CD14-positive monocyte (primary cell): Measurements from ENCODE around the gene CDH6. TPM values are rescaled to one million over a fixed set of nuclear protein-coding genes. Genes with fewer than 3 reads are reported as not detected.

ENCODE experiments used
- DNase-seq, 3 donors: peaks; one replicate each; pipeline ENCODE4 v3.0.0-alpha.2; 2011 to 2022
- H2AFZ ChIP-seq: 2 replicates; pipeline ENCODE4 v1.6.0; 2012; ENCODE audit warnings: mild to moderate bottlenecking, low read depth, low read length, inconsistent platforms; ENCODE audit not compliant: insufficient read depth, poor library complexity, severe bottlenecking
- H3K27ac ChIP-seq, 2 donors: 1 replicate in 1 of 2; 2 replicates in 1 of 2; pipeline ENCODE4 v1.5.1; 2012 to 2013; ENCODE audit warnings: low read length in 2 of 2, control low read depth in 1 of 2, inconsistent platforms in 1 of 2, low read depth in 1 of 2, mild to moderate bottlenecking in 1 of 2
- H3K27me3 ChIP-seq, 2 donors: one replicate each; pipeline versions ENCODE4 v1.6.0 to v1.6.1; 2011 to 2013; ENCODE audit warnings: low read length in 2 of 2; ENCODE audit not compliant: control insufficient read depth in 2 of 2, insufficient read depth in 2 of 2
- H3K36me3 ChIP-seq, 2 donors: replicated peaks in 1 of 2; 1 replicate in 1 of 2; 2 replicates in 1 of 2; pipeline versions ENCODE4 v1.5.1 to v1.6.1; 2012 to 2013; ENCODE audit warnings: low read length in 2 of 2, control low read depth in 1 of 2, inconsistent platforms in 1 of 2, mild to moderate bottlenecking in 1 of 2; ENCODE audit not compliant: insufficient read depth in 2 of 2, control insufficient read depth in 1 of 2
- H3K4me1 ChIP-seq, 2 donors: 1 replicate in 1 of 2; 2 replicates in 1 of 2; pipeline versions ENCODE4 v1.5.1 to v1.6.1; 2012 to 2013; ENCODE audit warnings: low read length in 2 of 2, control low read depth in 1 of 2, inconsistent platforms in 1 of 2, mild to moderate bottlenecking in 1 of 2, moderate library complexity in 1 of 2; ENCODE audit not compliant: insufficient read depth in 2 of 2, control insufficient read depth in 1 of 2
- H3K4me2 ChIP-seq: replicated peaks from 2 replicates; pipeline ENCODE3; 2012; ENCODE audit warnings: low read length, moderate library complexity, mild to moderate bottlenecking; ENCODE audit not compliant: poor library complexity, severe bottlenecking; ENCODE audit errors: extremely low read depth
- H3K4me3 ChIP-seq, 3 experiments: fragments of 200-600 bp in 1 of 3; sonication (generic) in 1 of 3; replicated peaks in 1 of 3; 1 replicate in 2 of 3; 2 replicates in 1 of 3; pipeline ENCODE4 v1.5.1; 2011 to 2013; ENCODE audit warnings: low read length in 3 of 3, mild to moderate bottlenecking in 3 of 3, control low read depth in 2 of 3, low read depth in 2 of 3, inconsistent platforms in 1 of 3, moderate library complexity in 1 of 3
- H3K79me2 ChIP-seq: 2 replicates; pipeline ENCODE4 v1.6.0; 2012; ENCODE audit warnings: mild to moderate bottlenecking, control low read depth, inconsistent platforms, low read length, moderate library complexity; ENCODE audit not compliant: insufficient read depth
- H3K9ac ChIP-seq: 2 replicates; pipeline ENCODE4 v1.6.0; 2017; ENCODE audit warnings: low read length, mild to moderate bottlenecking; ENCODE audit not compliant: insufficient read depth, poor library complexity, severe bottlenecking
- H3K9me3 ChIP-seq, 2 donors: replicated peaks in 1 of 2; 1 replicate in 1 of 2; 2 replicates in 1 of 2; pipeline versions ENCODE4 v1.5.1 to v1.6.1; 2012 to 2013; ENCODE audit warnings: low read length in 2 of 2, control low read depth in 1 of 2; ENCODE audit not compliant: control insufficient read depth in 1 of 2, insufficient read depth in 1 of 2
- H4K20me1 ChIP-seq: 2 replicates; pipeline ENCODE4 v1.6.0; 2012; ENCODE audit warnings: mild to moderate bottlenecking, low read length, control low read depth, moderate library complexity; ENCODE audit not compliant: insufficient read depth
- H3K27ac Mint-ChIP-seq, 7 donors: one replicate each; pipeline ENCODE4 v1.8.0; 2020; ENCODE audit warnings: mild to moderate bottlenecking in 7 of 7, mixed read lengths in 7 of 7, moderate library complexity in 6 of 7, inconsistent platforms in 2 of 7
- H3K27me3 Mint-ChIP-seq, 3 donors: one replicate each; pipeline ENCODE4 v1.8.0; 2021 to 2022; ENCODE audit warnings: low read depth in 3 of 3, mild to moderate bottlenecking in 3 of 3, mixed read lengths in 3 of 3, moderate library complexity in 3 of 3, inconsistent platforms in 1 of 3
- H3K36me3 Mint-ChIP-seq, 2 donors: one replicate each; pipeline ENCODE4 v1.8.0; 2020; ENCODE audit warnings: mixed read lengths in 2 of 2, inconsistent platforms in 1 of 2, mild to moderate bottlenecking in 1 of 2
- H3K4me1 Mint-ChIP-seq: one replicate; pipeline ENCODE4 v1.8.0; 2020; ENCODE audit warnings: mild to moderate bottlenecking, mixed read lengths
- H3K4me3 Mint-ChIP-seq, 2 donors: one replicate each; pipeline ENCODE4 v1.8.0; 2020; ENCODE audit warnings: mild to moderate bottlenecking in 2 of 2, mixed read lengths in 2 of 2, moderate library complexity in 1 of 2
- H3K9me3 Mint-ChIP-seq, 7 donors: one replicate each; pipeline ENCODE4 v1.8.0; 2020 to 2022; ENCODE audit warnings: mixed read lengths in 7 of 7, mild to moderate bottlenecking in 6 of 7, moderate library complexity in 6 of 7, inconsistent platforms in 2 of 7
- WGBS: methylation state at CpG from one replicate; pipeline ENCODE4 v1.1.5; 2013; ENCODE audit warnings: missing lambda C conversion rate; ENCODE audit not compliant: insufficient coverage; 5-methylcytosine and 5-hydroxymethylcytosine counted together
- intact Hi-C, 2 donors: fragments of 100-400 bp; cut with micrococcal nuclease; formaldehyde crosslinking; loops; one replicate each; pipeline versions ENCODE4 v1.15.0 to v1.15.1; 2023
- polyA plus RNA-seq, 3 donors: library from polyadenylated mRNA; depleted of rRNA in 1 of 3; unstranded in 2 of 3; stranded (reverse) in 1 of 3; fragments of 300-500 nt in 2 of 3; fragments of >200 nt in 1 of 3; fragmentation: Illumina TruSeq in 2 of 3; gene quantifications; 1 replicate in 2 of 3; 2 replicates in 1 of 3; pipeline ENCODE4 v1.2.3, GENCODE V29; 2012 to 2021
- TF ChIP-seq, protein P1 (sequence below): fragments of 200-600 bp; IDR thresholded peaks from one replicate; pipeline ENCODE4 v1.8.0; 2022; ENCODE audit warnings: antibody characterized with exemption, mild to moderate bottlenecking

The CDH6 gene
- polyA plus RNA-seq, 3 donors, result not detected

DNA sequence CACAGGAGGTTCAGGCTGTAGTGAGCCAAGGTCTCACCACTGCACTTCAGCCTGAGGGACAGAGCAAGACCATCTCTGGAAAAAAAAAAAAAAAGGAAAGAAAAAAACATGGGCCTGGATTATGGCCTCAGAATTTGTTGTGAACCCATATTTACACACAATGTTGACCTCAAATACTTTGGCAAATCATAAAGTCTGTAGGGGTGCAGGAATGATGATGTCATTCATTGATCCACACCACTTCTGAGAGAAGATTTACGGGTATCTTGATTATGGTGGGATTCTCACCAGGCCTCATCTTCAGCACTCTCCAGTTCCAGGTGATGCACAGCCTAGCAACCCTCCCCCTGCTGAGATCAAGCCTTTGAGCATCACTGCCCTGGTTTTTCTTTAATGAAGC lies 156.9 kb downstream of the CDH6 start:
- WGBS, result no CpG with 5 or more reads among the region's 1 CpG
- Histone ChIP-seq H3K36me3 (no peaks in the 10 kb centered on the region), H3K4me3 (no peak overlapping the region), H2AFZ (no peak overlapping the region), H3K27ac (no peak overlapping the region), H3K27me3 (no peaks in the 10 kb centered on the region), H4K20me1 (no peaks in the 10 kb centered on the region), H3K9ac (no peak overlapping the region), H3K79me2 (no peaks in the 10 kb centered on the region), H3K4me1 (no peaks in the 10 kb centered on the region), H3K9me3 (peaks cover 0 to 7% of the 10 kb centered on the region in 2 donors), H3K4me2 (no peak overlapping the region)
- Mint-ChIP-seq H3K9me3 (peaks cover 0 to 30% (median 13%) of the 10 kb centered on the region in 7 donors), H3K27ac (no peak overlapping the region), H3K36me3 (no peaks in the 10 kb centered on the region), H3K27me3 (peaks cover 2 to 10% (median 4%) of the 10 kb centered on the region in 3 donors), H3K4me1 (no peaks in the 10 kb centered on the region), H3K4me3 (no peak overlapping the region)
- intact Hi-C loops, result no loop called here
- no peak for DNase-seq
- TF ChIP-seq, protein P1, sequence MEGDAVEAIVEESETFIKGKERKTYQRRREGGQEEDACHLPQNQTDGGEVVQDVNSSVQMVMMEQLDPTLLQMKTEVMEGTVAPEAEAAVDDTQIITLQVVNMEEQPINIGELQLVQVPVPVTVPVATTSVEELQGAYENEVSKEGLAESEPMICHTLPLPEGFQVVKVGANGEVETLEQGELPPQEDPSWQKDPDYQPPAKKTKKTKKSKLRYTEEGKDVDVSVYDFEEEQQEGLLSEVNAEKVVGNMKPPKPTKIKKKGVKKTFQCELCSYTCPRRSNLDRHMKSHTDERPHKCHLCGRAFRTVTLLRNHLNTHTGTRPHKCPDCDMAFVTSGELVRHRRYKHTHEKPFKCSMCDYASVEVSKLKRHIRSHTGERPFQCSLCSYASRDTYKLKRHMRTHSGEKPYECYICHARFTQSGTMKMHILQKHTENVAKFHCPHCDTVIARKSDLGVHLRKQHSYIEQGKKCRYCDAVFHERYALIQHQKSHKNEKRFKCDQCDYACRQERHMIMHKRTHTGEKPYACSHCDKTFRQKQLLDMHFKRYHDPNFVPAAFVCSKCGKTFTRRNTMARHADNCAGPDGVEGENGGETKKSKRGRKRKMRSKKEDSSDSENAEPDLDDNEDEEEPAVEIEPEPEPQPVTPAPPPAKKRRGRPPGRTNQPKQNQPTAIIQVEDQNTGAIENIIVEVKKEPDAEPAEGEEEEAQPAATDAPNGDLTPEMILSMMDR, result no peak

DNA sequence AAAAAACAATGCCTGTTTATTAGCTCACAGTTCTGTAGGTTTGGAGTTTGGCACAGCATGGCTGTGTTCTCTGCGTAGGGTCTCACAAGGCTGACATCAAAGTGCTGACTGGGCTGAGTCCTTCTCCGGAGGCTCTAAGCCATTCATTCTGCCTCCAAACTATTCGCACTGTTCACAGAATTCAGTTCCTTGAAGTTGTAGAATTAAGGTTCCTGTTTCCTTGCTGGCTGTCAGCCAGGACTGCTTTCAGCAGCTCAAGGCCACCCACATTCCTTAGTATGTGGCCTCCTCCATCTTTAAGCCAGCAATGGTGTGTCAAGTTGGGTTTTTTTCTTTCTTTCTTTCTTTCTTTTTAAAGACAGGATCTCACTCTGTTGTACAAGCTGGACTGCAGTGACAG lies 161.9 kb downstream of the CDH6 start:
- Histone ChIP-seq H3K9me3 (peaks cover 0 to 16% of the 10 kb centered on the region in 2 donors), H3K4me2 (no peak overlapping the region), H2AFZ (no peak overlapping the region), H3K27me3 (no peaks in the 10 kb centered on the region), H3K4me3 (no peak overlapping the region), H4K20me1 (no peaks in the 10 kb centered on the region), H3K9ac (no peak overlapping the region), H3K27ac (no peak overlapping the region), H3K4me1 (no peaks in the 10 kb centered on the region), H3K79me2 (no peaks in the 10 kb centered on the region), H3K36me3 (no peaks in the 10 kb centered on the region)
- peaks cover 8 to 29% (median 21%) of the 10 kb centered on the region in 7 donors for H3K9me3 Mint-ChIP-seq
- no peak for DNase-seq
- peaks cover 0 to 1% (median 0%) of the 10 kb centered on the region in 3 donors for H3K27me3 Mint-ChIP-seq
- intact Hi-C loops, result no loop called here
- H3K36me3 Mint-ChIP-seq, result no peaks in the 10 kb centered on the region
- H3K4me3 Mint-ChIP-seq, result no peak overlapping the region
- TF ChIP-seq, protein P1, result no peak
- no peaks in the 10 kb centered on the region for H3K4me1 Mint-ChIP-seq
- no CpG with 5 or more reads among the region's 3 CpGs for WGBS
- no peak overlapping the region for H3K27ac Mint-ChIP-seq
